GM12878 (cell line): ENCODE measurements around the gene TMEM59. TPM values are rescaled to one million over a fixed set of nuclear protein-coding genes. Genes with fewer than 3 reads are reported as not detected.

Source experiments
- ATAC-seq: fragments of 200-7000 bp; cut with Tn5 transposase; 3 replicates; pipeline ENCODE4 v1.9.1; 2020; ENCODE audit warnings: mild to moderate bottlenecking, moderate library complexity
- BruUV-seq: library from RNA; stranded (reverse); fragments of 400-500 nt; replicated peaks from 2 replicates; lab custom pipeline; 2021; lab: Mats Ljungman, UMichigan
- CTCF ChIA-PET: fragments of 300-600 bp; sonication (Branson Sonifier 250); formaldehyde crosslinking; extraction: SDS; loops from one replicate; lab custom pipeline; 2021; ENCODE audit warnings: inconsistent platforms; lab: Yijun Ruan, JAX
- POLR2A ChIA-PET: fragments of 350-600 bp; formaldehyde crosslinking; extraction: SDS; loops from one replicate; lab custom pipeline; 2021; ENCODE audit warnings: inconsistent platforms; lab: Charles Lee
- RAD21 ChIA-PET: fragments of 300-600 bp; sonication (Branson Sonifier 250); formaldehyde crosslinking; loops from one replicate; lab custom pipeline; 2023; ENCODE audit warnings: antibody characterized with exemption; ENCODE audit not compliant: unreplicated experiment; lab: Charles Lee
- SMC1A ChIA-PET: fragments of 300-600 bp; sonication (Branson Sonifier 250); formaldehyde crosslinking; loops from one replicate; lab custom pipeline; 2023; ENCODE audit not compliant: unreplicated experiment, uncharacterized antibody; lab: Charles Lee
- DNase-seq: peaks from one replicate; pipeline ENCODE4 v3.0.0-alpha.2; 2011; ENCODE audit warnings: low read depth, low spot score
- FAIRE-seq: peaks from 3 replicates; lab custom pipeline; 2011; peaks lifted over from hg19 to GRCh38; lab: Jason Lieb, UNC
- H2AFZ ChIP-seq: 2 replicates; pipeline ENCODE4 v1.6.0; 2011; ENCODE audit warnings: low read depth, low read length, control low read depth; ENCODE audit not compliant: control insufficient read depth
- H3K27ac ChIP-seq: 2 replicates; pipeline ENCODE4 v1.5.1; 2011; ENCODE audit warnings: control low read depth; ENCODE audit not compliant: control insufficient read depth, insufficient read depth
- H3K27me3 ChIP-seq, 2 experiments: replicated peaks in 1 of 2; 2 replicates each; pipeline versions ENCODE4 v1.6.0 to v1.6.1; 2011; ENCODE audit warnings: low read length in 1 of 2; ENCODE audit not compliant: control insufficient read depth in 2 of 2, insufficient read depth in 2 of 2
- H3K36me3 ChIP-seq, 2 experiments: 2 replicates each; pipeline ENCODE4 v1.5.1; 2011; ENCODE audit warnings: low read length in 1 of 2; ENCODE audit not compliant: control insufficient read depth in 2 of 2, insufficient read depth in 2 of 2
- H3K4me1 ChIP-seq: 2 replicates; pipeline ENCODE4 v1.6.1; 2011; ENCODE audit warnings: mild to moderate bottlenecking, low read length, moderate library complexity, mixed read lengths; ENCODE audit not compliant: control insufficient read depth, insufficient read depth
- H3K4me2 ChIP-seq: 2 replicates; pipeline ENCODE4 v1.6.0; 2011; ENCODE audit warnings: control low read depth; ENCODE audit not compliant: control insufficient read depth, insufficient read depth
- H3K4me3 ChIP-seq: fragments of 200-600 bp; sonication (generic); 2 replicates; pipeline ENCODE4 v1.5.1; 2016
- H3K79me2 ChIP-seq: 2 replicates; pipeline ENCODE4 v1.6.0; 2011; ENCODE audit warnings: low read length; ENCODE audit not compliant: control insufficient read depth, insufficient read depth
- H3K9ac ChIP-seq: 2 replicates; pipeline ENCODE4 v1.8.0; 2011; ENCODE audit warnings: low read length, control low read depth, mixed read lengths; ENCODE audit not compliant: control insufficient read depth, insufficient read depth
- H3K9me3 ChIP-seq: replicated peaks from 3 replicates; pipeline ENCODE4 v1.5.1; 2011; ENCODE audit warnings: mild to moderate bottlenecking, low read length; ENCODE audit not compliant: control insufficient read depth, insufficient read depth
- H4K20me1 ChIP-seq: 2 replicates; pipeline ENCODE4 v1.6.0; 2011; ENCODE audit not compliant: control insufficient read depth, insufficient read depth
- BCL11A ChIP-seq: IDR thresholded peaks from 2 replicates; pipeline ENCODE4 v1.6.1; 2011; ENCODE audit warnings: low read depth, low read length
- CBX3 ChIP-seq: fragments of 200-600 bp; sonication (generic); IDR thresholded peaks from 2 replicates; pipeline ENCODE4 v1.6.1; 2016; ENCODE audit warnings: low read depth, borderline replicate concordance
- CHD2 ChIP-seq: IDR thresholded peaks from 2 replicates; pipeline ENCODE4 v1.6.1; 2011; ENCODE audit warnings: low read depth, low read length, improper control_type of control experiment, borderline replicate concordance
- GATAD2B ChIP-seq: fragments of 450-650 bp; conservative IDR thresholded peaks from 2 replicates; pipeline ENCODE4 v1.6.1; 2017; ENCODE audit warnings: low read depth, mild to moderate bottlenecking, moderate library complexity
- HSF1 ChIP-seq: fragments of 150-350 bp; IDR thresholded peaks from 2 replicates; pipeline ENCODE4 v1.6.1; 2014; ENCODE audit warnings: mild to moderate bottlenecking, low read depth, low read length
- MXI1 ChIP-seq: fragments of 150-350 bp; IDR thresholded peaks from 2 replicates; pipeline ENCODE4 v1.6.1; 2011; ENCODE audit warnings: low read depth, mild to moderate bottlenecking, inconsistent platforms, low read length, improper control_type of control experiment
- NRF1 ChIP-seq: conservative IDR thresholded peaks from 2 replicates; pipeline ENCODE4 v1.6.1; 2011; ENCODE audit warnings: mild to moderate bottlenecking, low read depth, low read length, improper control_type of control experiment
- REST ChIP-seq: IDR thresholded peaks from 2 replicates; pipeline ENCODE4 v1.6.1; 2012; ENCODE audit warnings: mild to moderate bottlenecking, low read depth, low read length
- SMAD5 ChIP-seq: IDR thresholded peaks from 2 replicates; pipeline ENCODE4 v1.6.1; 2016; ENCODE audit warnings: antibody characterized with exemption, low read depth
- SUZ12 ChIP-seq: fragments of 200-600 bp; sonication (generic); IDR thresholded peaks from one replicate; pipeline ENCODE4 v1.6.1; 2018; ENCODE audit warnings: antibody characterized with exemption, mild to moderate bottlenecking; ENCODE audit not compliant: unreplicated experiment
- TAF1 ChIP-seq: IDR thresholded peaks from 2 replicates; pipeline ENCODE4 v1.6.1; 2011; ENCODE audit warnings: mild to moderate bottlenecking, low read depth, low read length, borderline replicate concordance
- WGBS: methylation state at CpG from one replicate; pipeline ENCODE4 v1.1.6; 2016; ENCODE audit warnings: low lambda C conversion rate; ENCODE audit not compliant: insufficient replicate concordance, insufficient coverage; ENCODE audit errors: missing lambda C conversion rate; 5-methylcytosine and 5-hydroxymethylcytosine counted together
- in situ Hi-C: fragments of 300-500 bp; cut with MboI; formaldehyde crosslinking; loops from 9 replicates; pipeline ENCODE4 v1.14.3; 2018; ENCODE audit warnings: mixed read lengths
- intact Hi-C: fragments of 100-400 bp; cut with micrococcal nuclease; formaldehyde crosslinking; loops from one replicate; pipeline ENCODE4 v1.14.2; 2022; ENCODE audit not compliant: unreplicated experiment
- polyA plus RNA-seq, 11 experiments: library from polyadenylated mRNA; depleted of rRNA in 4 of 11; unstranded in 6 of 11; stranded (reverse) in 5 of 11; fragments of >200 nt; fragmentation: Nextera tagmentation in 4 of 11; fragmentation: Illumina TruSeq in 1 of 11; extraction: Ambion mirVana in 4 of 11; extraction: Trizol in 1 of 11; gene quantifications; 1 replicate in 1 of 11; 2 replicates in 10 of 11; pipeline versions ENCODE4 v1.2.1 to v1.2.3, GENCODE V29; 2011 to 2016; ENCODE audit warnings: inconsistent platforms in 2 of 11, missing spikeins in 2 of 11, low read depth in 1 of 11
- total RNA-seq, 4 experiments: library from RNA; depleted of rRNA in 3 of 4; stranded (reverse); fragments of >200 nt in 3 of 4; fragmentation: Illumina TruSeq in 1 of 4; extraction: Trizol in 1 of 4; gene quantifications; 2 replicates each; pipeline versions ENCODE4 v1.2.1 to v1.2.3, GENCODE V29; 2013 to 2021
- TF ChIP-seq, protein P1 (sequence below): fragments of 450-650 bp; IDR thresholded peaks from 2 replicates; pipeline ENCODE4 v1.6.1; 2017; ENCODE audit warnings: antibody characterized with exemption, mild to moderate bottlenecking, moderate library complexity

Gene TMEM59
- total and polyA plus RNA-seq, 10 of the 15 experiments (the other 5 are each of a cell fraction or from before 2014, with no cell fraction given) = 69.9 to 273 (median 111) TPM

GRCh38 chr1:54007613-54008012, 45.4 kb downstream of the TMEM59 start (continued):
- TF ChIP-seq, protein P1, sequence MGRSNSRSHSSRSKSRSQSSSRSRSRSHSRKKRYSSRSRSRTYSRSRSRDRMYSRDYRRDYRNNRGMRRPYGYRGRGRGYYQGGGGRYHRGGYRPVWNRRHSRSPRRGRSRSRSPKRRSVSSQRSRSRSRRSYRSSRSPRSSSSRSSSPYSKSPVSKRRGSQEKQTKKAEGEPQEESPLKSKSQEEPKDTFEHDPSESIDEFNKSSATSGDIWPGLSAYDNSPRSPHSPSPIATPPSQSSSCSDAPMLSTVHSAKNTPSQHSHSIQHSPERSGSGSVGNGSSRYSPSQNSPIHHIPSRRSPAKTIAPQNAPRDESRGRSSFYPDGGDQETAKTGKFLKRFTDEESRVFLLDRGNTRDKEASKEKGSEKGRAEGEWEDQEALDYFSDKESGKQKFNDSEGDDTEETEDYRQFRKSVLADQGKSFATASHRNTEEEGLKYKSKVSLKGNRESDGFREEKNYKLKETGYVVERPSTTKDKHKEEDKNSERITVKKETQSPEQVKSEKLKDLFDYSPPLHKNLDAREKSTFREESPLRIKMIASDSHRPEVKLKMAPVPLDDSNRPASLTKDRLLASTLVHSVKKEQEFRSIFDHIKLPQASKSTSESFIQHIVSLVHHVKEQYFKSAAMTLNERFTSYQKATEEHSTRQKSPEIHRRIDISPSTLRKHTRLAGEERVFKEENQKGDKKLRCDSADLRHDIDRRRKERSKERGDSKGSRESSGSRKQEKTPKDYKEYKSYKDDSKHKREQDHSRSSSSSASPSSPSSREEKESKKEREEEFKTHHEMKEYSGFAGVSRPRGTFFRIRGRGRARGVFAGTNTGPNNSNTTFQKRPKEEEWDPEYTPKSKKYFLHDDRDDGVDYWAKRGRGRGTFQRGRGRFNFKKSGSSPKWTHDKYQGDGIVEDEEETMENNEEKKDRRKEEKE = no peak
- no peak for TF ChIP-seq SUZ12
- TF ChIP-seq REST = no peak
- no peak for TF ChIP-seq SMAD5
- TF ChIP-seq, all 136 proteins: peak for 0

- in situ Hi-C loops = no loop called here
- Histone ChIP-seq H3K79me2 (no peaks in the 10 kb centered on the region), H3K4me2 (no peak overlapping the region), H4K20me1 (no peaks in the 10 kb centered on the region), H3K27ac (no peak overlapping the region), H3K36me3 (no peaks in the 10 kb centered on the region), H3K4me3 (no peak overlapping the region), H3K9ac (no peak overlapping the region), H3K9me3 (no peaks in the 10 kb centered on the region; the same call in 2 of the 3 replicates), H3K27me3 (no peaks in the 10 kb centered on the region; a peak in 1 of 4 replicates), H3K4me1 (no peaks in the 10 kb centered on the region), H2AFZ (no peak overlapping the region)
- CTCF ChIA-PET = interaction anchor here (1.2 to 1.9 kb wide), 2 partner anchors 62 to 146 kb away, joined by 3 to 6 read pairs; no protein-coding TSS in a partner anchor
- DNase-seq = no peak
- no peak for FAIRE-seq
- WGBS = 40% methylated on average over 4 of the region's 4 CpGs
- no TSS peak for BruUV-seq
- SMC1A ChIA-PET = no interaction called here
- RAD21 ChIA-PET = no interaction called here
- intact Hi-C loops = no loop called here
- ATAC-seq = no peak
- POLR2A ChIA-PET = no interaction called here
- TF ChIP-seq TAF1 = no peak
- no peak for TF ChIP-seq BCL11A
- no peak for TF ChIP-seq CHD2
- no peak for TF ChIP-seq HSF1
- no peak for TF ChIP-seq MXI1
- TF ChIP-seq NRF1 = no peak
- TF ChIP-seq, protein P1 = no peak
- TF ChIP-seq GATAD2B = no peak
- no peak for TF ChIP-seq CBX3
Measured at GRCh38 chr1:54006508-54006907, 46.5 kb downstream of the TMEM59 start.
